Liver (tissue), 9 donors: ENCODE results near the gene VWA5B2. TPM values are rescaled to one million over a fixed set of nuclear protein-coding genes. Genes with fewer than 3 reads are reported as not detected.

Experiments used
- DNase-seq: peaks from one replicate; pipeline ENCODE4 v3.0.0-alpha.2; 2017; ENCODE audit warnings: low spot score
- H3K27ac ChIP-seq, 2 donors: one replicate each; pipeline ENCODE4 v1.7.0; 2013; ENCODE audit warnings: inconsistent platforms in 2 of 2, low read length in 2 of 2, control low read depth in 1 of 2, low read depth in 1 of 2, mild to moderate bottlenecking in 1 of 2
- H3K27me3 ChIP-seq, 4 donors: one replicate each; pipeline versions ENCODE4 v1.6.1 to v1.7.0; 2013; ENCODE audit warnings: low read length in 3 of 4, inconsistent platforms in 1 of 4, mild to moderate bottlenecking in 1 of 4, moderate library complexity in 1 of 4; ENCODE audit not compliant: control insufficient read depth in 4 of 4, insufficient read depth in 4 of 4
- H3K36me3 ChIP-seq, 4 donors: one replicate each; pipeline versions ENCODE4 v1.6.1 to v1.7.0; 2013; ENCODE audit warnings: low read length in 3 of 4, mild to moderate bottlenecking in 3 of 4, low read depth in 1 of 4, moderate library complexity in 1 of 4; ENCODE audit not compliant: control insufficient read depth in 4 of 4, insufficient read depth in 3 of 4
- H3K4me1 ChIP-seq, 4 donors: one replicate each; pipeline versions ENCODE4 v1.6.1 to v1.7.0; 2013; ENCODE audit warnings: low read length in 3 of 4, mild to moderate bottlenecking in 3 of 4, moderate library complexity in 1 of 4; ENCODE audit not compliant: control insufficient read depth in 4 of 4, insufficient read depth in 4 of 4
- H3K4me3 ChIP-seq, 3 donors: one replicate each; pipeline versions ENCODE4 v1.6.1 to v1.7.0; 2013; ENCODE audit warnings: low read length in 3 of 3, control low read depth in 1 of 3, low read depth in 1 of 3, mild to moderate bottlenecking in 1 of 3
- H3K9ac ChIP-seq, 2 donors: one replicate each; pipeline ENCODE4 v1.7.0; 2013; ENCODE audit warnings: low read length in 2 of 2, mild to moderate bottlenecking in 2 of 2, moderate library complexity in 2 of 2, control low read depth in 1 of 2, low read depth in 1 of 2
- H3K9me3 ChIP-seq, 4 donors: one replicate each; pipeline versions ENCODE4 v1.6.1 to v1.7.0; 2013; ENCODE audit warnings: low read length in 3 of 4; ENCODE audit not compliant: control insufficient read depth in 4 of 4
- FOXA1 ChIP-seq: IDR thresholded peaks from 2 replicates; pipeline ENCODE4 v1.6.1; 2016; ENCODE audit warnings: antibody characterized with exemption
- FOXA2 ChIP-seq: IDR thresholded peaks from 2 replicates; pipeline ENCODE4 v1.6.1; 2016; ENCODE audit warnings: antibody characterized with exemption
- GABPA ChIP-seq, 2 donors: IDR thresholded peaks in 1 of 2; conservative IDR thresholded peaks in 1 of 2; 2 replicates each; pipeline ENCODE4 v1.6.1; 2016; ENCODE audit warnings: antibody characterized with exemption in 2 of 2, mild to moderate bottlenecking in 1 of 2, moderate library complexity in 1 of 2
- HNF4A ChIP-seq, 2 donors: conservative IDR thresholded peaks; 2 replicates each; pipeline ENCODE4 v1.6.1; 2016; ENCODE audit warnings: antibody characterized with exemption in 2 of 2, mild to moderate bottlenecking in 2 of 2
- HNF4G ChIP-seq: IDR thresholded peaks from 2 replicates; pipeline ENCODE4 v1.6.1; 2016; ENCODE audit warnings: antibody characterized with exemption
- JUND ChIP-seq, 2 donors: IDR thresholded peaks; 2 replicates each; pipeline ENCODE4 v1.6.1; 2016; ENCODE audit warnings: antibody characterized with exemption in 2 of 2
- NR2F2 ChIP-seq: IDR thresholded peaks from 2 replicates; pipeline ENCODE4 v1.6.1; 2016; ENCODE audit warnings: antibody characterized with exemption
- RAD21 ChIP-seq, 2 donors: IDR thresholded peaks; 2 replicates each; pipeline ENCODE4 v1.6.1; 2016; ENCODE audit warnings: antibody characterized with exemption in 2 of 2, mild to moderate bottlenecking in 2 of 2
- RXRA ChIP-seq, 2 donors: IDR thresholded peaks; 2 replicates each; pipeline ENCODE4 v1.6.1; 2017 to 2018; ENCODE audit warnings: antibody characterized with exemption in 2 of 2, mild to moderate bottlenecking in 1 of 2
- SP1 ChIP-seq: IDR thresholded peaks from 2 replicates; pipeline ENCODE4 v1.6.1; 2018; ENCODE audit warnings: antibody characterized with exemption, mild to moderate bottlenecking
- TAF1 ChIP-seq: conservative IDR thresholded peaks from 2 replicates; pipeline ENCODE4 v1.6.1; 2016; ENCODE audit warnings: antibody characterized with exemption, mild to moderate bottlenecking
- YY1 ChIP-seq: IDR thresholded peaks from 2 replicates; pipeline ENCODE4 v1.6.1; 2016; ENCODE audit warnings: antibody characterized with exemption, mild to moderate bottlenecking
- WGBS: extraction: QIAGEN DNeasy Blood & Tissue Kit; methylation state at CpG from one replicate; pipeline ENCODE4 v1.1.7; 2013; 5-methylcytosine and 5-hydroxymethylcytosine counted together
- polyA plus RNA-seq, 2 donors: library from polyadenylated mRNA; stranded (reverse) in 1 of 2; unstranded in 1 of 2; fragments of 200-250 nt in 1 of 2; fragments of >200 nt in 1 of 2; fragmentation: Nextera tagmentation in 1 of 2; extraction: Ambion mirVana in 1 of 2; gene quantifications; one replicate each; pipeline versions ENCODE4 v1.2.1 to v1.2.3, GENCODE V29; 2013 to 2015
- total RNA-seq, 2 donors: library from RNA; depleted of rRNA; stranded (reverse); fragments of >200 nt; gene quantifications; one replicate each; pipeline ENCODE4 v1.2.3, GENCODE V29; 2014
- TF ChIP-seq, protein P1 (sequence below): fragments of 150-350 bp; IDR thresholded peaks from 2 replicates; pipeline ENCODE4 v1.5.1; 2017; ENCODE audit warnings: improper control_type of control experiment, low read depth, low read length; ENCODE audit not compliant: missing input control
- TF ChIP-seq, protein P2 (sequence below): IDR thresholded peaks from 2 replicates; pipeline ENCODE4 v1.6.1; 2016; ENCODE audit warnings: antibody characterized with exemption, mild to moderate bottlenecking
- TF ChIP-seq, protein P3 (sequence below): IDR thresholded peaks from 2 replicates; pipeline ENCODE4 v1.6.1; 2016; ENCODE audit warnings: antibody characterized with exemption
- TF ChIP-seq, protein P4 (sequence below): IDR thresholded peaks from 2 replicates; pipeline ENCODE4 v1.6.1; 2016; ENCODE audit warnings: antibody characterized with exemption
- TF ChIP-seq, protein P5 (sequence below): IDR thresholded peaks from 2 replicates; pipeline ENCODE4 v1.6.1; 2016; ENCODE audit warnings: antibody characterized with exemption
- donor health status: healthy.
- donor health status: healthy.
- donor health status: healthy.
- donor health status: healthy.
- donor health status: healthy.

The VWA5B2 gene
- total and polyA plus RNA-seq, 4 donors: under 0.01 to 0.14 (median 0.08) TPM; not detected in 1

DNA sequence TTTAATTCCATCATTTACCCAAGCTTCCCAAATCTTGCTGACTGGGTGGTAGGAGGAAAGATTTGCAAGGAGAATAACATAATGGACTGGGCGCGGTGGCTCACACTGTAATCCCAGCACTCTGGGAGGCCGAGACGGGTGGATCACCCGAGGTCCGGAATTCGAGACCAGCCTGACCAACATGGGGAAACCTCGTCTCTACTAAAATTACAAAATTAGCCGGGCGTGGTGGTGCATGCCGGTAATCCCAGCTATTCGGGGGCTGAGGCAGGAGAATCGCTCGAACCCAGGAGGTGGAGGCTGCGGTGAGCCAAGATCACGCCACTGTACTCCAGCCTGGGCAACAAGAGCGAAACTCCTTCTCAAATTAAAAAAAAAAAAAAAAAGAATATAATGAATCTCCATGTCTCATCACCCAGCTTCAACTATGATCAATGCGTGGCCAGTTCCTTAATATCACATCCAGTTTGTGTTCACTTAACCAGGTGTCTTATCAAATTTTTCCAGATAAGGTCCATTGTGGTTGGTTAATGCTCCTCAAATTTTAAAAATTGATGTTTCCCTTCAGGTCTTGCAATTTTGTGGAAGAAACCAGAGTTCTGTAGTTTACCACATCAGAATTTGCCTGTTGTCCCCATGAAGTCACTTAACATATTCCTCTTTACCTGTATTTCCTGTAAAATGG is 44.7 kb upstream of the VWA5B2 start:
- peak overlapping the region; percentile 65 to 78 for H3K27ac ChIP-seq
- peaks cover 2 to 25% (median 21%) of the 10 kb centered on the region in 4 donors for H3K4me1 ChIP-seq
- no peak overlapping the region for H3K4me3 ChIP-seq
- H3K9me3 ChIP-seq: no peaks in the 10 kb centered on the region
- 96% methylated on average over 18 of the region's 18 CpGs for WGBS
- H3K9ac ChIP-seq: peak overlapping the region in 1 of 2 donors; percentile 45
- no peaks in the 10 kb centered on the region for H3K27me3 ChIP-seq
- DNase-seq: no peak
- TF ChIP-seq YY1: no peak
- TF ChIP-seq RAD21 (IDR thresholded peaks at IDR 0.05): no peak
- TF ChIP-seq, protein P1, sequence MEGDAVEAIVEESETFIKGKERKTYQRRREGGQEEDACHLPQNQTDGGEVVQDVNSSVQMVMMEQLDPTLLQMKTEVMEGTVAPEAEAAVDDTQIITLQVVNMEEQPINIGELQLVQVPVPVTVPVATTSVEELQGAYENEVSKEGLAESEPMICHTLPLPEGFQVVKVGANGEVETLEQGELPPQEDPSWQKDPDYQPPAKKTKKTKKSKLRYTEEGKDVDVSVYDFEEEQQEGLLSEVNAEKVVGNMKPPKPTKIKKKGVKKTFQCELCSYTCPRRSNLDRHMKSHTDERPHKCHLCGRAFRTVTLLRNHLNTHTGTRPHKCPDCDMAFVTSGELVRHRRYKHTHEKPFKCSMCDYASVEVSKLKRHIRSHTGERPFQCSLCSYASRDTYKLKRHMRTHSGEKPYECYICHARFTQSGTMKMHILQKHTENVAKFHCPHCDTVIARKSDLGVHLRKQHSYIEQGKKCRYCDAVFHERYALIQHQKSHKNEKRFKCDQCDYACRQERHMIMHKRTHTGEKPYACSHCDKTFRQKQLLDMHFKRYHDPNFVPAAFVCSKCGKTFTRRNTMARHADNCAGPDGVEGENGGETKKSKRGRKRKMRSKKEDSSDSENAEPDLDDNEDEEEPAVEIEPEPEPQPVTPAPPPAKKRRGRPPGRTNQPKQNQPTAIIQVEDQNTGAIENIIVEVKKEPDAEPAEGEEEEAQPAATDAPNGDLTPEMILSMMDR: no peak
- TF ChIP-seq, protein P2, sequence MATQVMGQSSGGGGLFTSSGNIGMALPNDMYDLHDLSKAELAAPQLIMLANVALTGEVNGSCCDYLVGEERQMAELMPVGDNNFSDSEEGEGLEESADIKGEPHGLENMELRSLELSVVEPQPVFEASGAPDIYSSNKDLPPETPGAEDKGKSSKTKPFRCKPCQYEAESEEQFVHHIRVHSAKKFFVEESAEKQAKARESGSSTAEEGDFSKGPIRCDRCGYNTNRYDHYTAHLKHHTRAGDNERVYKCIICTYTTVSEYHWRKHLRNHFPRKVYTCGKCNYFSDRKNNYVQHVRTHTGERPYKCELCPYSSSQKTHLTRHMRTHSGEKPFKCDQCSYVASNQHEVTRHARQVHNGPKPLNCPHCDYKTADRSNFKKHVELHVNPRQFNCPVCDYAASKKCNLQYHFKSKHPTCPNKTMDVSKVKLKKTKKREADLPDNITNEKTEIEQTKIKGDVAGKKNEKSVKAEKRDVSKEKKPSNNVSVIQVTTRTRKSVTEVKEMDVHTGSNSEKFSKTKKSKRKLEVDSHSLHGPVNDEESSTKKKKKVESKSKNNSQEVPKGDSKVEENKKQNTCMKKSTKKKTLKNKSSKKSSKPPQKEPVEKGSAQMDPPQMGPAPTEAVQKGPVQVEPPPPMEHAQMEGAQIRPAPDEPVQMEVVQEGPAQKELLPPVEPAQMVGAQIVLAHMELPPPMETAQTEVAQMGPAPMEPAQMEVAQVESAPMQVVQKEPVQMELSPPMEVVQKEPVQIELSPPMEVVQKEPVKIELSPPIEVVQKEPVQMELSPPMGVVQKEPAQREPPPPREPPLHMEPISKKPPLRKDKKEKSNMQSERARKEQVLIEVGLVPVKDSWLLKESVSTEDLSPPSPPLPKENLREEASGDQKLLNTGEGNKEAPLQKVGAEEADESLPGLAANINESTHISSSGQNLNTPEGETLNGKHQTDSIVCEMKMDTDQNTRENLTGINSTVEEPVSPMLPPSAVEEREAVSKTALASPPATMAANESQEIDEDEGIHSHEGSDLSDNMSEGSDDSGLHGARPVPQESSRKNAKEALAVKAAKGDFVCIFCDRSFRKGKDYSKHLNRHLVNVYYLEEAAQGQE: no peak
- no peak for TF ChIP-seq GABPA (IDR thresholded peaks at IDR 0.05 in 1 of 2, conservative IDR thresholded peaks at IDR 0.05 in 1 of 2)
- TF ChIP-seq SP1: no peak
- TF ChIP-seq NR2F2: no peak
- TF ChIP-seq TAF1: no peak
- no peak for TF ChIP-seq RXRA (IDR thresholded peaks at IDR 0.05)
- TF ChIP-seq JUND (IDR thresholded peaks at IDR 0.05): no peak
- TF ChIP-seq FOXA2: no peak
- TF ChIP-seq FOXA1: no peak
- TF ChIP-seq, protein P3, sequence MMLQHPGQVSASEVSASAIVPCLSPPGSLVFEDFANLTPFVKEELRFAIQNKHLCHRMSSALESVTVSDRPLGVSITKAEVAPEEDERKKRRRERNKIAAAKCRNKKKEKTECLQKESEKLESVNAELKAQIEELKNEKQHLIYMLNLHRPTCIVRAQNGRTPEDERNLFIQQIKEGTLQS: no peak
- TF ChIP-seq, protein P4, sequence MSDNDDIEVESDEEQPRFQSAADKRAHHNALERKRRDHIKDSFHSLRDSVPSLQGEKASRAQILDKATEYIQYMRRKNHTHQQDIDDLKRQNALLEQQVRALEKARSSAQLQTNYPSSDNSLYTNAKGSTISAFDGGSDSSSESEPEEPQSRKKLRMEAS: no peak
- no peak for TF ChIP-seq HNF4A (conservative IDR thresholded peaks at IDR 0.05)
- peaks cover 22 to 64% (median 53%) of the 10 kb centered on the region in 4 donors for H3K36me3 ChIP-seq

DNA sequence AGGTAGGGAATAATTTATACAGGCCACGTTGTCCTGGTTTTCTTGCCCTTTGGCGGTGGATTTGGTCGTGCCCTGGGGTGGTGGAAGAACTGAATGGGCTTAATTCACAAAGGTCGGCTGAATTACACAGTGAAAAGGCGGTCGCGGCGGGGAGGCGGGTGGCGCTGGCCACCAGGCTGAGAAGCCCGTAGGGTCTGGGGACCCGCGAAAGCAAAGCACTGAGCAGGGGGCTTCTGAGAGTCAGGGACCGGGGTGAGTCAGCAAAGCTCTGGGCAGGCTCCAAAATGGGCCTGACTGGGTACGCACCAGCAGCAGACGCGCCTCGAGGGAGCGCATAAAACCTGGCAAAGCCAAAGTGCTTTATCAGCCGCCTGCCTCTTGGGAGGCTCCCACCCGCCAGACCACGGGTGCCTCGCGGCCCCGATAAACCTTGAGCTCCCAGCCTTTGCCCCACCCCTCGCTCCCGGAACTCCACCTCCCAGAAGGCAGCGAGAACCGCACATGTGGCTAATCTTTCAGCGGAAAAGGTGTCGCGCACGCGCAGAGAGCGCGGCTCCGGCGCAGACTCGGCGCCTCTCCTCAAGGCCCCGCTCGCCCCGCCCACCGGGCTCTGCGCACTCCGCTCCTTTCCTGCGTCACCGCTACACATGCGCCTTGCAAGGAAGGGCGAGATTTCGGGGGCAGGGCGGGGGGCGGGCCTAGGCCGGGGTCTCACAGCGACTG is 43.8 kb upstream of the VWA5B2 start:
- peak; percentile 99 for DNase-seq
- Histone ChIP-seq H3K27ac (peak overlapping the region; percentile 78 to 80), H3K27me3 (no peaks in the 10 kb centered on the region), H3K4me3 (peak overlapping the region; percentile 62 to 99 (median 72)), H3K9ac (peak overlapping the region; percentile 45 to 95), H3K36me3 (peaks cover 19 to 64% (median 57%) of the 10 kb centered on the region in 4 donors), H3K9me3 (no peaks in the 10 kb centered on the region), H3K4me1 (peaks cover 2 to 25% (median 21%) of the 10 kb centered on the region in 4 donors)
- WGBS: 2% methylated on average over 55 of the region's 55 CpGs
- TF ChIP-seq JUND (IDR thresholded peaks at IDR 0.05) (peak in 1 of 2 donors; percentile 71), HNF4G (no peak), GABPA (IDR thresholded peaks at IDR 0.05 in 1 of 2, conservative IDR thresholded peaks at IDR 0.05 in 1 of 2) (peak in 1 of 2 donors; percentile 84), FOXA1 (no peak), TAF1 (no peak), FOXA2 (peak; percentile 21), HNF4A (conservative IDR thresholded peaks at IDR 0.05) (peak; percentile 41 to 42)
- TF ChIP-seq, protein P5, sequence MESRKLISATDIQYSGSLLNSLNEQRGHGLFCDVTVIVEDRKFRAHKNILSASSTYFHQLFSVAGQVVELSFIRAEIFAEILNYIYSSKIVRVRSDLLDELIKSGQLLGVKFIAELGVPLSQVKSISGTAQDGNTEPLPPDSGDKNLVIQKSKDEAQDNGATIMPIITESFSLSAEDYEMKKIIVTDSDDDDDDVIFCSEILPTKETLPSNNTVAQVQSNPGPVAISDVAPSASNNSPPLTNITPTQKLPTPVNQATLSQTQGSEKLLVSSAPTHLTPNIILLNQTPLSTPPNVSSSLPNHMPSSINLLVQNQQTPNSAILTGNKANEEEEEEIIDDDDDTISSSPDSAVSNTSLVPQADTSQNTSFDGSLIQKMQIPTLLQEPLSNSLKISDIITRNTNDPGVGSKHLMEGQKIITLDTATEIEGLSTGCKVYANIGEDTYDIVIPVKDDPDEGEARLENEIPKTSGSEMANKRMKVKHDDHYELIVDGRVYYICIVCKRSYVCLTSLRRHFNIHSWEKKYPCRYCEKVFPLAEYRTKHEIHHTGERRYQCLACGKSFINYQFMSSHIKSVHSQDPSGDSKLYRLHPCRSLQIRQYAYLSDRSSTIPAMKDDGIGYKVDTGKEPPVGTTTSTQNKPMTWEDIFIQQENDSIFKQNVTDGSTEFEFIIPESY: peak; percentile 77
- TF ChIP-seq, protein P4: peak; percentile 89
- TF ChIP-seq, protein P2: peak; percentile 48
